Stomach (tissue), 9 donors: ENCODE measurements around the gene ZSCAN20. TPM values are rescaled to one million over a fixed set of nuclear protein-coding genes. Genes with fewer than 3 reads are reported as not detected.

ENCODE experiments used
- DNase-seq, 2 donors: peaks; one replicate each; pipeline versions ENCODE4 v3.0.0 to v3.0.0-alpha.2; 2013 to 2019
- H3K27ac ChIP-seq, 5 donors: fragments of 200-600 bp in 4 of 5; sonication (generic) in 4 of 5; one replicate each; pipeline ENCODE4 v1.5.1; 2013 to 2019; ENCODE audit warnings: mild to moderate bottlenecking in 1 of 5, moderate library complexity in 1 of 5
- H3K27me3 ChIP-seq, 3 donors: fragments of 200-600 bp; sonication (generic); one replicate each; pipeline ENCODE4 v1.5.1; 2017 to 2019; ENCODE audit warnings: mixed run types in 1 of 3
- H3K36me3 ChIP-seq, 4 donors: fragments of 200-600 bp; sonication (generic); 1 replicate in 3 of 4; 2 replicates in 1 of 4; pipeline ENCODE4 v1.5.1; 2016 to 2019
- H3K4me1 ChIP-seq, 4 donors: fragments of 200-600 bp; sonication (generic); one replicate each; pipeline ENCODE4 v1.5.1; 2016 to 2019
- H3K4me3 ChIP-seq, 4 donors: fragments of 200-600 bp; sonication (generic) in 3 of 4; one replicate each; pipeline ENCODE4 v1.5.1; 2016 to 2019; ENCODE audit warnings: mild to moderate bottlenecking in 1 of 4
- H3K9me3 ChIP-seq, 4 donors: fragments of 200-600 bp; sonication (generic); one replicate each; pipeline ENCODE4 v1.5.1; 2016 to 2019
- EP300 ChIP-seq: sonication (generic); formaldehyde crosslinking; IDR thresholded peaks from one replicate; pipeline ENCODE4 v1.6.1; 2017; ENCODE audit warnings: antibody characterized with exemption
- POLR2A ChIP-seq, 4 donors: fragments of 450-650 bp; IDR thresholded peaks; one replicate each; pipeline ENCODE4 v1.6.1; 2016; ENCODE audit warnings: antibody characterized with exemption in 4 of 4, control low read depth in 2 of 4, mild to moderate bottlenecking in 1 of 4, moderate library complexity in 1 of 4
- POLR2AphosphoS5 ChIP-seq, 3 donors: sonication (generic); formaldehyde crosslinking; IDR thresholded peaks; one replicate each; pipeline ENCODE4 v1.6.1; 2016; ENCODE audit warnings: antibody characterized with exemption in 3 of 3
- WGBS, 5 donors: extraction: QIAGEN DNeasy Blood & Tissue Kit in 3 of 5; methylation state at CpG; one replicate each; pipeline versions ENCODE4 v1.1.5 to v1.1.7; 2013 to 2018; 5-methylcytosine and 5-hydroxymethylcytosine counted together
- intact Hi-C: fragments of 100-400 bp; cut with DNase I; formaldehyde crosslinking; loops from one replicate; pipeline ENCODE4 v1.15.1; 2023; ENCODE audit warnings: low total_unique reads
- polyA plus RNA-seq, 3 donors: library from polyadenylated mRNA; stranded (reverse); fragments of 200-250 nt; gene quantifications; one replicate each; pipeline ENCODE4 v1.2.3, GENCODE V29; 2013
- total RNA-seq, 5 donors: library from RNA; depleted of rRNA; stranded (reverse); fragments of >200 nt; gene quantifications; one replicate each; pipeline versions ENCODE4 v1.1.0 to v1.2.3, GENCODE V29; 2014 to 2016
- TF ChIP-seq, protein P1 (sequence below), 7 experiments: fragments of 450-650 bp in 4 of 7; fragments of 200-600 bp in 3 of 7; sonication (generic) in 3 of 7; IDR thresholded peaks; one replicate each; pipeline ENCODE4 v1.5.1; 2016 to 2019; ENCODE audit warnings: antibody characterized with exemption in 7 of 7, control low read depth in 2 of 7, mild to moderate bottlenecking in 1 of 7
- donor health status: healthy with polysubstance abuse.
- donor health status: Bipolar disorder and iron deficiency.
- donor health status: healthy.

The ZSCAN20 gene
- total and polyA plus RNA-seq, 8 donors, result 0.29 to 8.4 (median 0.87) TPM

DNA sequence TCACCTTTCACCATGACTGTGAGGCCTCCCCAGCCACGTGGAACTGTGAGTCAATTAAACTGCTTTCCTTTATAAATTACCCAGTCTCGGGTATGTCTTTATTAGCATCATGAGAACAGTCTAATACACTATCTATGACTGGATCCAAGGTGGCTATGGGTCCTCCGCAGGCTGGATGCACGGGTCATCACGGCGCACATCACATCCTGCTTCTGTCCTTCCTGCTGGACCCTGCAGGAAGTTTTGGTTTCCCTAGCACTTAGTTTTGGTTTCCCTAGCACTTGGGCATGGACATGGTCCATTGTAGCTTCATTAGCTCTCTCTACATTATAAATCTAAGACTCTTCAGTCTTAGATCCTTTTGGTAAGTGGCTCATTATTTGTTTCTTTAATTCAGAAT is 27.3 kb upstream of the ZSCAN20 start:
- no peaks in the 10 kb centered on the region for H3K27me3 ChIP-seq
- no peak for DNase-seq
- H3K4me1 ChIP-seq, result peaks cover 0 to 6% (median 0%) of the 10 kb centered on the region in 4 donors
- TF ChIP-seq, protein P1, sequence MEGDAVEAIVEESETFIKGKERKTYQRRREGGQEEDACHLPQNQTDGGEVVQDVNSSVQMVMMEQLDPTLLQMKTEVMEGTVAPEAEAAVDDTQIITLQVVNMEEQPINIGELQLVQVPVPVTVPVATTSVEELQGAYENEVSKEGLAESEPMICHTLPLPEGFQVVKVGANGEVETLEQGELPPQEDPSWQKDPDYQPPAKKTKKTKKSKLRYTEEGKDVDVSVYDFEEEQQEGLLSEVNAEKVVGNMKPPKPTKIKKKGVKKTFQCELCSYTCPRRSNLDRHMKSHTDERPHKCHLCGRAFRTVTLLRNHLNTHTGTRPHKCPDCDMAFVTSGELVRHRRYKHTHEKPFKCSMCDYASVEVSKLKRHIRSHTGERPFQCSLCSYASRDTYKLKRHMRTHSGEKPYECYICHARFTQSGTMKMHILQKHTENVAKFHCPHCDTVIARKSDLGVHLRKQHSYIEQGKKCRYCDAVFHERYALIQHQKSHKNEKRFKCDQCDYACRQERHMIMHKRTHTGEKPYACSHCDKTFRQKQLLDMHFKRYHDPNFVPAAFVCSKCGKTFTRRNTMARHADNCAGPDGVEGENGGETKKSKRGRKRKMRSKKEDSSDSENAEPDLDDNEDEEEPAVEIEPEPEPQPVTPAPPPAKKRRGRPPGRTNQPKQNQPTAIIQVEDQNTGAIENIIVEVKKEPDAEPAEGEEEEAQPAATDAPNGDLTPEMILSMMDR (IDR thresholded peaks at IDR 0.05), result no peak
- TF ChIP-seq EP300 (no peak), POLR2AphosphoS5 (IDR thresholded peaks at IDR 0.05) (no peak), POLR2A (IDR thresholded peaks at IDR 0.05) (no peak)
- peaks cover 0 to 4% (median 0%) of the 10 kb centered on the region in 4 donors for H3K9me3 ChIP-seq
- intact Hi-C loops, result no loop called here
- no peak overlapping the region for H3K27ac ChIP-seq
- no peak overlapping the region for H3K4me3 ChIP-seq
- no peaks in the 10 kb centered on the region for H3K36me3 ChIP-seq
- 83 to 89% (median 85%) methylated on average over 6 of the region's 6 CpGs for WGBS, 5 donors

DNA sequence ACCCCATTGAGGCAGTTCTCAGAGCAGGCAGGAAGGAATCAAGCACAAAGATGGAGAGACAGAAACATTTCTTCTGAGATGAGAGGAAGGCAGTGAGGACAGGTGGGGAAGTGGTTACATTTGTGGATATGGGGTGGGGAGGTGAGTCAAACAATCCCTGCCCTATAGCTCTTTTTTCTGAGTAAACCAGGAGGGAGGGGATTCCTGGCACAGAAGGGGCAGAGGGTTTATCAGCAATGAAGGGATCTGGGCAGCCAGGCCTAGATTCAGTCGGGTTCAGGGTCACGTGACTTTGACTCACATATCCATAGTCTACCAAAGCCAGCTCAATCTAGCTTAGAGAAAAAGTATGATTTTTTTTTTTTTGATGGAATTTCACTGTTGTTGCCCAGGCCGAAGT is 25.9 kb upstream of the ZSCAN20 start:
- intact Hi-C loops, result no loop called here
- Histone ChIP-seq H3K27me3 (no peaks in the 10 kb centered on the region), H3K4me3 (no peak overlapping the region), H3K36me3 (no peaks in the 10 kb centered on the region), H3K4me1 (peaks cover 0 to 6% (median 0%) of the 10 kb centered on the region in 4 donors), H3K9me3 (no peaks in the 10 kb centered on the region), H3K27ac (no peak overlapping the region)
- DNase-seq, result no peak
- TF ChIP-seq EP300 (no peak), POLR2A (IDR thresholded peaks at IDR 0.05) (no peak), POLR2AphosphoS5 (IDR thresholded peaks at IDR 0.05) (no peak)
- TF ChIP-seq, protein P1 (IDR thresholded peaks at IDR 0.05), result no peak
- 75 to 81% (median 79%) methylated on average over 3 of the region's 3 CpGs for WGBS, 5 donors

DNA sequence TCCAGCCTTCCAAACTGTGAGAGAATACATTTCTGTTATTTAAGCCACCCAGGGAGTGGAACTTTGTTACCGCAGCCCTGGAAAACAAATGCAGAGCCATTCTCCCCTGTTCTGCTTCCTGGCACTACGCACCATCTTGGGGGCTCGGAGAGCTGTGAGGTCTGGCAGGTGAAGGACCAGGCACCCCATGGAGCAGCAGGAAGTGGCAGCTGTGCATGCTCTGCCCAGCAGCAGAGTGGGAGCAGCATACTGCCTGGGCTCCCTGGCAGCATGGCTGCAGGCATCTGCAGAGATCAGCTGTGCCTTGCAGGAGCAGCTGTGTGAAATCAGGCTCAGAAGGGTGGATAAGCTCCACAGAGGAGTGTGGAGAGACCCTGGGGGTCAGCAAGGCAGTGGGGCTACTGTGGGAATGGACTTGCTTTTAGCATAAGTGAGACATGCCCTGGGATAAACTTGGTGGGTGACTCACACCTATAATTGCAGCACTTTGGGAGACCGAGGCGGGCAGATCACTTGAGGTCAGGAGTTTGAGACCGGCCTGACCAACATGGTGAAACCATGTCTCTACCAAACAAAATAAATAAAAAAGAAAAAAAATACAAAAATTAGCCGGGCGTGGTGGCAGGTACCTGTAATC is 17.7 kb upstream of the ZSCAN20 start:
- H3K27ac ChIP-seq, result peak overlapping the region in 2 of 5 donors; percentile 38 to 51
- 91 to 94% (median 91%) methylated on average over 8 of the region's 8 CpGs for WGBS, 5 donors
- intact Hi-C loops, result no loop called here
- H3K4me1 ChIP-seq, result peaks cover 0 to 19% (median 8%) of the 10 kb centered on the region in 4 donors
- no peak overlapping the region for H3K4me3 ChIP-seq
- TF ChIP-seq EP300, result no peak
- TF ChIP-seq POLR2A (IDR thresholded peaks at IDR 0.05), result no peak
- no peak for TF ChIP-seq POLR2AphosphoS5 (IDR thresholded peaks at IDR 0.05)
- TF ChIP-seq, protein P1 (IDR thresholded peaks at IDR 0.05), result no peak
- no peaks in the 10 kb centered on the region for H3K9me3 ChIP-seq
- no peaks in the 10 kb centered on the region for H3K27me3 ChIP-seq
- no peaks in the 10 kb centered on the region for H3K36me3 ChIP-seq
- no peak for DNase-seq

DNA sequence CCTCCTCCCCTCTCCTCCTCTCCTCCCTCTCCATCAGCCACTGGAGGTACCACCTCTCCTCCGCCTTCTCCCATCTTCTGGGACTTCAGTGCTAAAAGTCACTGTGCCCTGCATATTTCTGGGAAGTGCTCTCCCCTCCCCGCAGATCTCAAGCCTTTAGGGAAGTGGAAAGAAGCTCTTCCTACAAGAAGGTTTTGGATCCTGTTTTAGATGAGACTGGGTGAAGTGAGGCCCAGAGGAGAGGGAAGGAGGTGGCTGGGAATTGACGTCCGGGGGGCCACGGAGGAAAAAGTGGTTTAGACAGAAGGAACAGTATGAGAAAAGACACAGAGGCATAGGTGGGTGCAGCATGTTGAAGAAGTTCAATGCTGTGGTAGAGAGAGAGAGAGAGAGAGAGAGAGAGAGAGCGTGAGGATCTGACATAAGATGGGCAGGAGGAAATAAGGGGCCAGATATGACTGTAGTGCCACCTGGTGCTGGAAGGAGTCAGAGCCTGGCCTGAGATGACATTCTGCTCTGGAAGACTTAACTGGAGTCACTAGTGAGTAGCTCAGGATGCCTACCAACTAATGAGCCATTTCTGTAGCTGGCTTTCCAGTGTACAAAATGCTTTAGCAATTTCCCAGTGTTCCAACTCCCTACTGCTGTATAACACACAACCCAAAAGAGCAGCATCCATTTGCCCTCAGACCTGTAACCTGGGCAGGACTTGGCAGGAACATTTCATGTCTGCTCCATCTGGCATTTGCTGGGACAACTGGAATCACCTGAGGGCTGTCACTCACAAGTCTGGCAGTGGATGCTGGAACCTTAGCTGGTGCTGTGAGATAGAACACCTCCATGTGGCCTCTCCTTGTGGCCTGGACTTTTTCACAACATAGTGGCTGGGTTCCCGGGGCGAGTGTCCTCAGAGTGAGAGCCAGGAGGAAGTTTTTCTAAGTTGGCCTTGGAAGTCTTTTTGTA is 16.6 kb upstream of the ZSCAN20 start:
- H3K36me3 ChIP-seq, result no peaks in the 10 kb centered on the region
- intact Hi-C loops, result no loop called here
- peaks cover 0 to 28% (median 15%) of the 10 kb centered on the region in 4 donors for H3K4me1 ChIP-seq
- H3K27ac ChIP-seq, result peak overlapping the region in 3 of 5 donors; percentile 38 to 51 (median 41)
- no peaks in the 10 kb centered on the region for H3K27me3 ChIP-seq
- H3K4me3 ChIP-seq, result no peak overlapping the region
- TF ChIP-seq POLR2A (IDR thresholded peaks at IDR 0.05) (no peak), EP300 (no peak), POLR2AphosphoS5 (IDR thresholded peaks at IDR 0.05) (peak in 1 of 3 donors; percentile 35)
- TF ChIP-seq, protein P1 (IDR thresholded peaks at IDR 0.05), result peak in 5 of 7 experiments; percentile 35 to 52 (median 43)
- H3K9me3 ChIP-seq, result no peaks in the 10 kb centered on the region
- DNase-seq, result peak; percentile 42 to 84
- WGBS, 5 donors, result 42 to 50% (median 47%) methylated on average over 8 of the region's 8 CpGs
